PC-9 (cell line): ENCODE data around the gene MOCS3.

Source experiments
- CTCF ChIP-seq: fragments of 200-600 bp; sonication (generic); conservative IDR thresholded peaks from 2 replicates; pipeline ENCODE4 v1.6.1; 2017; ENCODE audit warnings: mixed run types, antibody characterized with exemption, mild to moderate bottlenecking, moderate library complexity
- EZH2 ChIP-seq: fragments of 200-600 bp; sonication (generic); IDR thresholded peaks from 2 replicates; pipeline ENCODE4 v1.8.0; 2017; ENCODE audit warnings: antibody characterized with exemption, low read depth

- no peak for TF ChIP-seq CTCF
- no peak for TF ChIP-seq EZH2
Measured at GRCh38 chr20:50911716-50912115, 46.9 kb upstream of the MOCS3 start.
